Endothelial cell of umbilical vein (primary cell): ENCODE data around the gene PRSS58. TPM values are rescaled to one million over a fixed set of nuclear protein-coding genes. Genes with fewer than 3 reads are reported as not detected.

ENCODE experiments used
- BruUV-seq: library from RNA; stranded (reverse); fragments of 400-500 nt; replicated peaks from 2 replicates; lab custom pipeline; 2021; lab: Mats Ljungman, UMichigan
- CTCF ChIA-PET: fragments of 300-600, 350-600 bp; sonication (Branson Sonifier 250); formaldehyde crosslinking; loops from one replicate; lab custom pipeline; 2021; ENCODE audit warnings: antibody characterized with exemption, inconsistent platforms; lab: Charles Lee
- POLR2A ChIA-PET: fragments of 300-600, 350-600 bp; sonication (Branson Sonifier 250); formaldehyde crosslinking; loops from one replicate; lab custom pipeline; 2021; ENCODE audit warnings: antibody characterized with exemption, inconsistent platforms; lab: Charles Lee
- DNase-seq: peaks from one replicate; pipeline ENCODE4 v3.0.0-alpha.2; 2011; ENCODE audit warnings: low read depth, low spot score
- FAIRE-seq: peaks from 2 replicates; lab custom pipeline; 2011; peaks lifted over from hg19 to GRCh38; lab: Jason Lieb, UNC
- H2AFZ ChIP-seq: 2 replicates; pipeline ENCODE4 v1.6.0; 2012; ENCODE audit warnings: low read depth, low read length, control low read depth, inconsistent platforms
- H3K27ac ChIP-seq: 2 replicates; pipeline ENCODE4 v1.5.1; 2011; ENCODE audit warnings: low read depth, mild to moderate bottlenecking, control low read depth, low read length, moderate library complexity; ENCODE audit not compliant: insufficient read depth
- H3K27me3 ChIP-seq, 2 experiments: 2 replicates each; pipeline versions ENCODE4 v1.6.0 to v1.6.1; 2011; ENCODE audit warnings: low read length in 2 of 2, mixed read lengths in 1 of 2; ENCODE audit not compliant: control insufficient read depth in 2 of 2, insufficient read depth in 2 of 2
- H3K36me3 ChIP-seq, 2 experiments: 2 replicates in 1 of 2; 3 replicates in 1 of 2; pipeline ENCODE4 v1.5.1; 2011; ENCODE audit warnings: low read length in 2 of 2, mild to moderate bottlenecking in 1 of 2, moderate library complexity in 1 of 2; ENCODE audit not compliant: control insufficient read depth in 2 of 2, insufficient read depth in 2 of 2; ENCODE audit errors: extremely low read depth in 1 of 2
- H3K4me1 ChIP-seq: 3 replicates; pipeline ENCODE4 v1.5.1; 2011; ENCODE audit warnings: mild to moderate bottlenecking, low read length; ENCODE audit not compliant: control insufficient read depth, insufficient read depth; ENCODE audit errors: extremely low read depth
- H3K4me2 ChIP-seq: 2 replicates; pipeline ENCODE4 v1.6.1; 2011; ENCODE audit warnings: low read length, control low read depth, mixed read lengths; ENCODE audit not compliant: insufficient read depth
- H3K4me3 ChIP-seq, 3 experiments: fragments of 200-600 bp in 1 of 3; sonication (generic), shearing (Covaris generic) in 1 of 3; replicated peaks in 1 of 3; 2 replicates each; pipeline ENCODE4 v1.5.1; 2011 to 2016; ENCODE audit warnings: control low read depth in 3 of 3, low read length in 3 of 3, mild to moderate bottlenecking in 2 of 3, inconsistent platforms in 1 of 3, low read depth in 1 of 3, moderate library complexity in 1 of 3; ENCODE audit not compliant: insufficient read depth in 1 of 3
- H3K79me2 ChIP-seq: 2 replicates; pipeline ENCODE4 v1.6.0; 2012; ENCODE audit warnings: low read length, inconsistent platforms; ENCODE audit not compliant: control insufficient read depth, insufficient read depth
- H3K9ac ChIP-seq: replicated peaks from 2 replicates; pipeline ENCODE3; 2011; ENCODE audit warnings: low read length, control low read depth; ENCODE audit not compliant: insufficient read depth; ENCODE audit errors: extremely low read depth
- H3K9me1 ChIP-seq: replicated peaks from 3 replicates; pipeline ENCODE4 v1.6.0; 2011; ENCODE audit warnings: mild to moderate bottlenecking, low read length; ENCODE audit not compliant: control insufficient read depth, insufficient read depth; ENCODE audit errors: extremely low read depth
- H3K9me3 ChIP-seq: replicated peaks from 2 replicates; pipeline ENCODE4 v1.5.1; 2012; ENCODE audit warnings: low read length, inconsistent platforms; ENCODE audit not compliant: control insufficient read depth, insufficient read depth
- H4K20me1 ChIP-seq: replicated peaks from 2 replicates; pipeline ENCODE3; 2011; ENCODE audit warnings: mild to moderate bottlenecking, low read length; ENCODE audit not compliant: control insufficient read depth, insufficient read depth; ENCODE audit errors: extremely low read depth
- CTCF ChIP-seq, 2 donors: IDR thresholded peaks; 1 replicate in 1 of 2; 2 replicates in 1 of 2; pipeline ENCODE4 v1.5.1; 2011; ENCODE audit warnings: low read length in 2 of 2, mild to moderate bottlenecking in 2 of 2, moderate library complexity in 2 of 2, control low read depth in 1 of 2, inconsistent platforms in 1 of 2, low read depth in 1 of 2; ENCODE audit not compliant: insufficient read depth in 1 of 2; ENCODE audit errors: extremely low read depth in 1 of 2
- EZH2 ChIP-seq: IDR thresholded peaks from 2 replicates; pipeline ENCODE4 v1.6.1; 2012; ENCODE audit warnings: borderline replicate concordance, low read depth, mild to moderate bottlenecking, moderate library complexity, low read length, inconsistent platforms; ENCODE audit not compliant: severe bottlenecking
- FOS ChIP-seq: IDR thresholded peaks from 2 replicates; pipeline ENCODE4 v1.6.1; 2011; ENCODE audit warnings: mild to moderate bottlenecking, low read length, moderate library complexity, borderline replicate concordance; ENCODE audit not compliant: insufficient read depth
- GATA2 ChIP-seq: IDR thresholded peaks from 2 replicates; pipeline ENCODE4 v1.7.0; 2011; ENCODE audit warnings: low read depth, mild to moderate bottlenecking, moderate library complexity, mixed read lengths, low read length; ENCODE audit not compliant: insufficient read length, insufficient read depth
- JUN ChIP-seq: IDR thresholded peaks from 2 replicates; pipeline ENCODE4 v1.6.1; 2011; ENCODE audit warnings: borderline replicate concordance, low read depth; ENCODE audit not compliant: insufficient read length, insufficient read depth
- MAX ChIP-seq: IDR thresholded peaks from 2 replicates; pipeline ENCODE4 v1.6.1; 2011; ENCODE audit not compliant: insufficient read depth, insufficient read length
- MYC ChIP-seq: IDR thresholded peaks from one replicate; pipeline ENCODE4 v1.6.1; 2011; ENCODE audit warnings: mild to moderate bottlenecking, low read depth, low read length
- POLR2A ChIP-seq: IDR thresholded peaks from 2 replicates; pipeline ENCODE4 v1.6.1; 2012; ENCODE audit warnings: low read depth, mild to moderate bottlenecking, control low read depth, low read length
- POLR2AphosphoS5 ChIP-seq: IDR thresholded peaks from 2 replicates; pipeline ENCODE4 v1.6.1; 2012; ENCODE audit warnings: low read depth, mild to moderate bottlenecking, control low read depth, low read length, moderate library complexity; ENCODE audit not compliant: insufficient read depth
- dilution Hi-C: fragments of 300-500 bp; cut with MboI; formaldehyde crosslinking; loops from one replicate; pipeline ENCODE4 v1.15.0; 2019; ENCODE audit warnings: low sequenced_read_pairs; ENCODE audit not compliant: extremely low pct_ligation_motif_present
- intact Hi-C: fragments of 100-400 bp; cut with micrococcal nuclease; formaldehyde crosslinking; loops from one replicate; pipeline ENCODE4 v1.10.0; 2022
- polyA plus RNA-seq, 4 experiments: library from polyadenylated mRNA; depleted of rRNA in 3 of 4; stranded (reverse) in 3 of 4; unstranded in 1 of 4; fragments of >200 nt; gene quantifications; 2 replicates each; pipeline versions ENCODE4 v1.2.1 to v1.2.3, GENCODE V29; 2011 to 2012; ENCODE audit warnings: missing spikeins in 1 of 4
- total RNA-seq: library from RNA; stranded (reverse); gene quantifications from 2 replicates; pipeline ENCODE4 v1.2.3, GENCODE V29; 2021

The PRSS58 gene
- total and polyA plus RNA-seq, 2 donors (not counting 3 experiments of a cell fraction or from before 2014, with no cell fraction given): not detected

- no peak for FAIRE-seq
- intact Hi-C loops (no loop called here), dilution Hi-C loops (no loop called here)
- TF ChIP-seq POLR2A: no peak
- TF ChIP-seq JUN: no peak
- TF ChIP-seq EZH2: no peak
- TF ChIP-seq POLR2AphosphoS5: no peak
- TF ChIP-seq CTCF (IDR thresholded peaks at IDR 0.05; ENCODE audit: extremely low read depth in 1 of 2, insufficient read depth in 1 of 2, low read depth in 1 of 2, low read length in 2 of 2): no peak
- TF ChIP-seq MYC: no peak
- TF ChIP-seq FOS: no peak
- no peak for TF ChIP-seq GATA2
- TF ChIP-seq MAX: no peak
- DNase-seq: no peak
- Histone ChIP-seq H3K4me1 (no peaks in the 10 kb centered on the region), H3K9me1 (no peaks in the 10 kb centered on the region), H2AFZ (no peak overlapping the region), H3K4me3 (no peak overlapping the region), H3K27me3 (no peaks in the 10 kb centered on the region), H3K4me2 (no peak overlapping the region), H3K9me3 (no peaks in the 10 kb centered on the region), H3K27ac (no peak overlapping the region), H3K9ac (no peak overlapping the region), H3K79me2 (no peaks in the 10 kb centered on the region), H3K36me3 (no peaks in the 10 kb centered on the region), H4K20me1 (no peaks in the 10 kb centered on the region)
- ChIA-PET CTCF (no interaction called here), POLR2A (no interaction called here)
- no TSS peak for BruUV-seq
These were observed 7.9 kb downstream of the PRSS58 start for GRCh38 chr7:142249918-142250317.
